ENCODE results near the gene STARD7.

The STARD7 gene

GRCh38 chr2:96137321-96138178 is 71.1 kb downstream of the STARD7 start:
- no peak for DNase-seq (ENCODE audit: low read depth in 4 of 4, low spot score in 1 of 4)

GRCh38 chr2:96136129-96136720 is 72.4 kb downstream of the STARD7 start:
- no peak for DNase-seq (ENCODE audit: low read depth in 4 of 4, low spot score in 1 of 4)

GRCh38 chr2:96135621-96136020 is 73.0 kb downstream of the STARD7 start:
- DNase-seq (ENCODE audit: low read depth in 4 of 4, low spot score in 1 of 4) = no peak

GRCh38 chr2:96135171-96135570 is 73.5 kb downstream of the STARD7 start:
- DNase-seq (ENCODE audit: low read depth in 4 of 4, low spot score in 1 of 4) = no peak
